A549 (cell line): Measurements from ENCODE around the gene DEUP1. TPM values are rescaled to one million over a fixed set of nuclear protein-coding genes. Genes with fewer than 3 reads are reported as not detected.
A peak's percentile ranks its signal among the peaks of the same experiment; 100 is the strongest.

ENCODE experiments used
- ATAC-seq, 2 experiments: fragments of 200-7000 bp in 1 of 2; fragments of >200 bp in 1 of 2; cut with Nextera tagmentation in 1 of 2; cut with Tn5 transposase in 1 of 2; 3 replicates each; pipeline versions ENCODE4 v1.8.0 to v1.9.1; 2018 to 2020; ENCODE audit warnings: mild to moderate bottlenecking in 1 of 2, moderate library complexity in 1 of 2
- CTCF ChIA-PET: fragments of 300-600 bp; sonication (Branson Sonifier 250); formaldehyde crosslinking; extraction: SDS; loops from one replicate; lab custom pipeline; 2021; ENCODE audit warnings: antibody characterized with exemption, inconsistent platforms; lab: Yijun Ruan, JAX
- POLR2A ChIA-PET: fragments of 350-600 bp; formaldehyde crosslinking; extraction: SDS; loops from one replicate; lab custom pipeline; 2021; ENCODE audit warnings: antibody characterized with exemption, inconsistent platforms; lab: Yijun Ruan, JAX
- DNase-seq, 2 experiments: peaks; one replicate each; pipeline versions ENCODE4 v3.0.0 to v3.0.0-alpha.2; 2011 to 2016; ENCODE audit warnings: low read depth in 1 of 2, low spot score in 1 of 2
- FAIRE-seq: peaks from 2 replicates; lab custom pipeline; 2011; peaks lifted over from hg19 to GRCh38; lab: Jason Lieb, UNC
- H3K27ac ChIP-seq, 2 experiments: fragments of >200 bp; sonication (Bioruptor Twin); formaldehyde crosslinking; 3 replicates each; pipeline ENCODE4 v1.5.1; 2016 to 2017
- H3K4me1 ChIP-seq: fragments of >200 bp; sonication (Bioruptor Twin); formaldehyde crosslinking; 3 replicates; pipeline ENCODE4 v1.6.1; 2016
- H3K4me2 ChIP-seq: fragments of >200 bp; sonication (Bioruptor Twin); formaldehyde crosslinking; 3 replicates; pipeline ENCODE4 v1.6.1; 2016
- H3K4me3 ChIP-seq: fragments of >200 bp; sonication (Bioruptor Twin); formaldehyde crosslinking; 3 replicates; pipeline ENCODE4 v1.5.1; 2016
- H3K9me3 ChIP-seq: fragments of >200 bp; sonication (Bioruptor Twin); formaldehyde crosslinking; 3 replicates; pipeline ENCODE4 v1.6.1; 2016
- CEBPB ChIP-seq, 2 experiments: fragments of >200 bp in 1 of 2; sonication (Bioruptor Twin) in 1 of 2; formaldehyde crosslinking in 1 of 2; IDR thresholded peaks; 2 replicates each; pipeline ENCODE4 v1.6.1; 2012 to 2016
- CHD2 ChIP-seq: fragments of 150-350 bp; IDR thresholded peaks from 2 replicates; pipeline ENCODE4 v1.6.1; 2014; ENCODE audit warnings: low read length; ENCODE audit not compliant: partially characterized antibody
- CHD4 ChIP-seq: fragments of 200-600 bp; sonication (generic); IDR thresholded peaks from 2 replicates; pipeline ENCODE4 v1.6.1; 2016; ENCODE audit warnings: antibody characterized with exemption, mild to moderate bottlenecking, borderline replicate concordance
- E2F6 ChIP-seq: IDR thresholded peaks from 2 replicates; pipeline ENCODE4 v1.6.1; 2012; ENCODE audit warnings: low read depth, borderline replicate concordance
- EHMT2 ChIP-seq: fragments of 200-600 bp; sonication (generic); IDR thresholded peaks from 2 replicates; pipeline ENCODE4 v1.6.1; 2016; ENCODE audit warnings: antibody characterized with exemption, low read depth, mild to moderate bottlenecking, moderate library complexity
- GATA3 ChIP-seq: IDR thresholded peaks from 2 replicates; pipeline ENCODE4 v1.6.1; 2012; ENCODE audit warnings: borderline replicate concordance
- HDAC2 ChIP-seq: fragments of 200-600 bp; sonication (generic); IDR thresholded peaks from 2 replicates; pipeline ENCODE4 v1.6.1; 2016
- HMGXB4 ChIP-seq: fragments of 250-450 bp; sonication (Bioruptor Pico); IDR thresholded peaks from 2 replicates; pipeline ENCODE4 v1.5.0; 2021; ENCODE audit warnings: mild to moderate bottlenecking, moderate library complexity, borderline replicate concordance
- HOXA7 ChIP-seq: fragments of 250-450 bp; sonication (Bioruptor Pico); IDR thresholded peaks from 2 replicates; pipeline ENCODE4 v1.5.0; 2020; ENCODE audit warnings: mild to moderate bottlenecking, moderate library complexity
- JUNB ChIP-seq: fragments of >200 bp; sonication (Bioruptor Twin); formaldehyde crosslinking; IDR thresholded peaks from 2 replicates; pipeline ENCODE4 v1.6.1; 2016
- KDM5A ChIP-seq: fragments of 200-600 bp; sonication (generic); IDR thresholded peaks from 2 replicates; pipeline ENCODE4 v1.6.1; 2016; ENCODE audit warnings: antibody characterized with exemption, mild to moderate bottlenecking
- MYC ChIP-seq: IDR thresholded peaks from 2 replicates; pipeline ENCODE4 v1.6.1; 2012; ENCODE audit warnings: mild to moderate bottlenecking, inconsistent platforms, low read length, improper control_type of control experiment, borderline replicate concordance
- PHF8 ChIP-seq: fragments of 200-600 bp; sonication (generic); IDR thresholded peaks from 2 replicates; pipeline ENCODE4 v1.6.1; 2016; ENCODE audit warnings: low read depth, mild to moderate bottlenecking, antibody characterized with exemption, moderate library complexity, borderline replicate concordance
- POLR2AphosphoS2 ChIP-seq: conservative IDR thresholded peaks from 2 replicates; pipeline ENCODE4 v1.6.1; 2012; ENCODE audit warnings: low read length, improper control_type of control experiment, inconsistent platforms
- RAD21 ChIP-seq, 2 experiments: fragments of >200 bp in 1 of 2; sonication (Bioruptor Twin) in 1 of 2; formaldehyde crosslinking in 1 of 2; IDR thresholded peaks in 1 of 2; conservative IDR thresholded peaks in 1 of 2; 2 replicates in 1 of 2; 3 replicates in 1 of 2; pipeline ENCODE4 v1.6.1; 2012 to 2018; ENCODE audit warnings: inconsistent platforms in 1 of 2
- SREBF2 ChIP-seq: fragments of 450-650 bp; IDR thresholded peaks from 2 replicates; pipeline ENCODE4 v1.6.1; 2014; ENCODE audit warnings: mild to moderate bottlenecking, moderate library complexity
- TP53 ChIP-seq: fragments of 250-450 bp; sonication (Bioruptor Pico); IDR thresholded peaks from 2 replicates; pipeline ENCODE4 v1.5.0; 2021; ENCODE audit warnings: mild to moderate bottlenecking, moderate library complexity
- USF2 ChIP-seq: fragments of 450-650 bp; IDR thresholded peaks from 2 replicates; pipeline ENCODE4 v1.6.1; 2014; ENCODE audit warnings: antibody characterized with exemption
- WGBS: methylation state at CpG from one replicate; pipeline ENCODE4 v1.1.6; 2017; ENCODE audit errors: missing lambda C conversion rate; 5-methylcytosine and 5-hydroxymethylcytosine counted together
- polyA plus RNA-seq, 4 experiments: library from polyadenylated mRNA; depleted of rRNA in 3 of 4; stranded (reverse); fragments of >200 nt; fragmentation: RNase III in 1 of 4; extraction: RNeasy Plus Mini Kit Qiagen cat#74134 plus additional on column Dnase treatment in 1 of 4; gene quantifications; 2 replicates in 3 of 4; 3 replicates in 1 of 4; pipeline ENCODE4 v1.2.3, GENCODE V29; 2011 to 2017

DEUP1 gene
- polyA plus RNA-seq, 2 of the 4 experiments (the other 2 are of a cell fraction): not detected

GRCh38 chr11:93480756-93481155 is 150.2 kb downstream of the DEUP1 start:
- no peak for TF ChIP-seq HOXA7
- no peak for TF ChIP-seq KDM5A
- TF ChIP-seq GATA3: no peak
- TF ChIP-seq TP53 (CRISPR knock-in tag): no peak
- no peak for TF ChIP-seq POLR2AphosphoS2
- no peak for TF ChIP-seq SREBF2
- TF ChIP-seq CEBPB (IDR thresholded peaks at IDR 0.05): no peak
- TF ChIP-seq E2F6: no peak
- no peak for TF ChIP-seq CHD2
- no peak for TF ChIP-seq JUNB
- TF ChIP-seq HDAC2: no peak
- TF ChIP-seq, all 56 proteins: peak for 0
- ATAC-seq (no peak), DNase-seq (no peak), FAIRE-seq (no peak)
- Histone ChIP-seq H3K4me3 (no peak overlapping the region), H3K9me3 (no peaks in the 10 kb centered on the region), H3K4me2 (no peak overlapping the region), H3K27ac (no peak overlapping the region), H3K4me1 (peaks cover 15% of the 10 kb centered on the region)
- ChIA-PET CTCF (interaction anchor here (0.7 to 1.2 kb wide), 2 partner anchors 10 to 172 kb away, joined by 3 to 5 read pairs; no protein-coding TSS in a partner anchor), POLR2A (no interaction called here)
- 46% methylated on average over 1 of the region's 1 CpG for WGBS

GRCh38 chr11:93481279-93481678 is 150.7 kb downstream of the DEUP1 start:
- TF ChIP-seq HMGXB4 (no peak), MYC (no peak), EHMT2 (no peak), CHD4 (no peak)
- TF ChIP-seq, all 56 proteins: peak for 0
- WGBS: 93% methylated on average over 10 of the region's 16 CpGs
- Histone ChIP-seq H3K4me3 (no peak overlapping the region), H3K4me1 (peaks cover 13% of the 10 kb centered on the region), H3K4me2 (no peak overlapping the region), H3K9me3 (no peaks in the 10 kb centered on the region), H3K27ac (no peak overlapping the region)
- ChIA-PET CTCF (interaction anchor here (0.7 to 1.2 kb wide), 2 partner anchors 9 to 172 kb away, joined by 3 to 5 read pairs; no protein-coding TSS in a partner anchor), POLR2A (no interaction called here)
- FAIRE-seq (no peak), DNase-seq (no peak), ATAC-seq (no peak)

GRCh38 chr11:93481696-93482095 is 151.2 kb downstream of the DEUP1 start:
- Histone ChIP-seq H3K9me3 (no peaks in the 10 kb centered on the region), H3K4me1 (peaks cover 9% of the 10 kb centered on the region), H3K4me3 (no peak overlapping the region), H3K4me2 (no peak overlapping the region), H3K27ac (no peak overlapping the region)
- ChIA-PET CTCF (interaction anchor here (1.2 kb wide), 1 partner anchor 171 kb away, joined by 5 read pairs; no protein-coding TSS in a partner anchor), POLR2A (no interaction called here)
- TF ChIP-seq USF2 (no peak), RAD21 (conservative IDR thresholded peaks at IDR 0.05 in 1 of 2, IDR thresholded peaks at IDR 0.05 in 1 of 2) (0 out of 5 replicates have a peak, but pooled peaks of 1 of the 2 experiments have one; percentile 10), PHF8 (no peak)
- ATAC-seq: no peak
- DNase-seq: no peak
- WGBS: 81% methylated on average over 5 of the region's 6 CpGs
- FAIRE-seq: no peak
